IMR-90 (cell line): ENCODE measurements around the gene PAN2. TPM values are rescaled to one million over a fixed set of nuclear protein-coding genes. Genes with fewer than 3 reads are reported as not detected.
"Not testable (repeated sequence)": the region's sequence is repeated elsewhere in the genome, so short reads cannot be mapped to it uniquely, and the experiment has no call there.

ENCODE experiments used
- ATAC-seq: fragments of 200-7000 bp; cut with Tn5 transposase; 2 replicates; pipeline ENCODE4 v1.9.1; 2020; ENCODE audit warnings: low read depth, mild to moderate bottlenecking, moderate library complexity
- BruUV-seq: library from RNA; stranded (reverse); fragments of 400-500 nt; replicated peaks from 2 replicates; lab custom pipeline; 2021; lab: Mats Ljungman, UMichigan
- CTCF ChIA-PET: fragments of 300-600 bp; formaldehyde crosslinking; extraction: SDS; loops from one replicate; lab custom pipeline; 2021; ENCODE audit warnings: antibody characterized with exemption; lab: Yijun Ruan, JAX
- POLR2A ChIA-PET: fragments of 300-600 bp; sonication (Branson Sonifier 250); formaldehyde crosslinking; loops from one replicate; lab custom pipeline; 2022; ENCODE audit warnings: antibody characterized with exemption; ENCODE audit not compliant: unreplicated experiment; lab: Charles Lee
- DNase-seq: peaks from one replicate; pipeline ENCODE4 v3.0.0; 2013
- H2AFZ ChIP-seq: replicated peaks from 2 replicates; pipeline ENCODE3; 2013; ENCODE audit warnings: low read length, mild to moderate bottlenecking; ENCODE audit not compliant: poor library complexity
- H2AK5ac ChIP-seq: 2 replicates; pipeline ENCODE4 v1.6.1; 2013; ENCODE audit warnings: low read depth, low read length, inconsistent platforms
- H2AK9ac ChIP-seq: replicated peaks from 2 replicates; pipeline ENCODE3; 2013; ENCODE audit warnings: mild to moderate bottlenecking, low read depth, low read length, moderate library complexity; ENCODE audit not compliant: poor library complexity
- H2BK120ac ChIP-seq: 2 replicates; pipeline ENCODE4 v1.6.1; 2013; ENCODE audit warnings: low read depth, low read length, inconsistent platforms
- H2BK15ac ChIP-seq: 3 replicates; pipeline ENCODE4 v1.6.1; 2013; ENCODE audit warnings: low read depth, low read length, inconsistent platforms
- H2BK20ac ChIP-seq: 2 replicates; pipeline ENCODE4 v1.6.1; 2013; ENCODE audit warnings: low read depth, mild to moderate bottlenecking, inconsistent platforms, low read length, moderate library complexity
- H2BK5ac ChIP-seq: 2 replicates; pipeline ENCODE4 v1.6.1; 2013; ENCODE audit warnings: mild to moderate bottlenecking, low read depth, low read length, inconsistent platforms; ENCODE audit not compliant: poor library complexity, severe bottlenecking
- H3K14ac ChIP-seq: replicated peaks from 2 replicates; pipeline ENCODE4 v1.6.1; 2013; ENCODE audit warnings: low read depth, low read length, inconsistent platforms
- H3K18ac ChIP-seq: 2 replicates; pipeline ENCODE4 v1.6.1; 2013; ENCODE audit warnings: low read depth, low read length, control low read depth
- H3K23ac ChIP-seq: 2 replicates; pipeline ENCODE4 v1.6.1; 2013; ENCODE audit warnings: low read depth, low read length, inconsistent platforms
- H3K27ac ChIP-seq: 2 replicates; pipeline ENCODE4 v1.5.1; 2013; ENCODE audit warnings: mild to moderate bottlenecking, control low read depth, low read length; ENCODE audit not compliant: insufficient read depth
- H3K27me3 ChIP-seq: 2 replicates; pipeline ENCODE4 v1.6.1; 2013; ENCODE audit warnings: low read length; ENCODE audit not compliant: control insufficient read depth, insufficient read depth
- H3K36me3 ChIP-seq: 2 replicates; pipeline ENCODE4 v1.6.1; 2013; ENCODE audit warnings: low read length, mixed read lengths; ENCODE audit not compliant: control insufficient read depth, insufficient read depth
- H3K4ac ChIP-seq: 2 replicates; pipeline ENCODE4 v1.6.1; 2013; ENCODE audit warnings: low read depth, low read length, inconsistent platforms
- H3K4me1 ChIP-seq: 2 replicates; pipeline ENCODE4 v1.6.1; 2013; ENCODE audit warnings: low read length, mixed read lengths; ENCODE audit not compliant: control insufficient read depth, insufficient read depth
- H3K4me2 ChIP-seq: 2 replicates; pipeline ENCODE4 v1.6.1; 2013; ENCODE audit warnings: low read depth, mild to moderate bottlenecking, control low read depth, low read length, moderate library complexity
- H3K4me3 ChIP-seq: 2 replicates; pipeline ENCODE4 v1.5.1; 2013; ENCODE audit warnings: low read depth, mild to moderate bottlenecking, control low read depth, low read length, moderate library complexity; ENCODE audit not compliant: insufficient read depth
- H3K56ac ChIP-seq: 2 replicates; pipeline ENCODE4 v1.6.1; 2013; ENCODE audit warnings: low read length, inconsistent platforms; ENCODE audit not compliant: insufficient read depth; ENCODE audit errors: extremely low read depth
- H3K79me1 ChIP-seq, 2 experiments: 2 replicates each; pipeline ENCODE4 v1.6.1; 2013; ENCODE audit warnings: low read length in 2 of 2, inconsistent platforms in 1 of 2, low read depth in 1 of 2
- H3K9ac ChIP-seq: 2 replicates; pipeline ENCODE4 v1.6.1; 2013; ENCODE audit warnings: low read depth, low read length, control low read depth
- H3K9me1 ChIP-seq: 2 replicates; pipeline ENCODE4 v1.6.1; 2013; ENCODE audit warnings: low read length, inconsistent platforms; ENCODE audit not compliant: insufficient read depth
- H3K9me3 ChIP-seq: 2 replicates; pipeline ENCODE4 v1.6.1; 2013; ENCODE audit warnings: low read length; ENCODE audit not compliant: control insufficient read depth, insufficient read depth
- H4K20me1 ChIP-seq: 2 replicates; pipeline ENCODE4 v1.6.1; 2013; ENCODE audit warnings: low read length, inconsistent platforms; ENCODE audit not compliant: insufficient read depth
- H4K5ac ChIP-seq: 2 replicates; pipeline ENCODE4 v1.6.1; 2013; ENCODE audit warnings: mild to moderate bottlenecking, low read depth, low read length, control low read depth
- H4K8ac ChIP-seq, 2 experiments: 2 replicates each; pipeline ENCODE4 v1.6.1; 2013; ENCODE audit warnings: low read depth in 2 of 2, low read length in 2 of 2, control low read depth in 1 of 2, inconsistent platforms in 1 of 2
- H4K91ac ChIP-seq: 2 replicates; pipeline ENCODE4 v1.6.1; 2013; ENCODE audit warnings: low read depth, low read length, inconsistent platforms; ENCODE audit not compliant: insufficient read depth
- WGBS, 2 experiments: methylation state at CpG; one replicate each; pipeline versions ENCODE4 v1.1.5 to v1.1.7; 2013; ENCODE audit warnings: missing lambda C conversion rate in 2 of 2; ENCODE audit not compliant: insufficient read length in 1 of 2; ENCODE audit errors: extremely low coverage in 2 of 2; 5-methylcytosine and 5-hydroxymethylcytosine counted together
- dilution Hi-C: fragments of 300-500 bp; cut with HindIII; formaldehyde crosslinking; loops from one replicate; pipeline ENCODE4 v1.14.3; 2018; ENCODE audit warnings: low sequenced_read_pairs; ENCODE audit not compliant: unreplicated experiment
- in situ Hi-C: fragments of 300-500 bp; cut with MboI; formaldehyde crosslinking; loops from 3 replicates; pipeline ENCODE4 v1.14.3; 2019; ENCODE audit warnings: low sequenced_read_pairs, inconsistent platforms, mixed read lengths
- intact Hi-C: fragments of 100-400 bp; cut with micrococcal nuclease; formaldehyde crosslinking; loops from 2 replicates; pipeline ENCODE4 v1.10.0; 2022
- polyA plus RNA-seq, 3 experiments: library from polyadenylated mRNA; depleted of rRNA; stranded (reverse); fragments of >200 nt; gene quantifications; 2 replicates each; pipeline ENCODE4 v1.2.3, GENCODE V29; 2012; ENCODE audit warnings: low replicate concordance in 1 of 3
- total RNA-seq: library from RNA; depleted of rRNA; stranded (reverse); fragments of >200 nt; gene quantifications from 2 replicates; pipeline ENCODE4 v1.2.3, GENCODE V29; 2012

The PAN2 gene
- total and polyA plus RNA-seq, 2 of the 4 experiments (the other 2 are of a cell fraction) = 9.7 to 20.2 TPM

- H3K14ac ChIP-seq, H3K18ac ChIP-seq, H3K4ac ChIP-seq, H2AK9ac ChIP-seq, H3K4me2 ChIP-seq, H2AFZ ChIP-seq, in situ Hi-C loops, H4K8ac ChIP-seq, dilution Hi-C loops, H3K4me1 ChIP-seq, H4K5ac ChIP-seq, H3K27me3 ChIP-seq, POLR2A ChIA-PET, H3K9me3 ChIP-seq, H3K56ac ChIP-seq, BruUV-seq, H2AK5ac ChIP-seq, H3K9ac ChIP-seq, H4K20me1 ChIP-seq, H2BK120ac ChIP-seq, H4K91ac ChIP-seq, H2BK5ac ChIP-seq, H3K9me1 ChIP-seq, H3K23ac ChIP-seq, H2BK15ac ChIP-seq, H3K27ac ChIP-seq, H2BK20ac ChIP-seq, DNase-seq, intact Hi-C loops, ATAC-seq, H3K4me3 ChIP-seq, H3K36me3 ChIP-seq: not testable (repeated sequence)
- WGBS, 2 experiments = 100% methylated on average over 1 of the region's 8 CpGs; no CpG with 5 or more reads in 1 of the 2 experiments
- H3K79me1 ChIP-seq = peaks cover 10 to 24% of the 10 kb centered on the region in 2 experiments; a peak in 3 of 4 replicates
- CTCF ChIA-PET = interaction anchor here (0.6 kb wide), 1 partner anchor 80 kb away, joined by 3 read pairs; no protein-coding TSS in a partner anchor
Measured at GRCh38 chr12:56335527-56335926, 1.7 kb upstream of the PAN2 start.
